KMS-11 (cell line): Measurements from ENCODE around the gene TSNAX.

ENCODE experiments used
- H2AFZ ChIP-seq: fragments of 200-600 bp; sonication (generic); 2 replicates; pipeline ENCODE4 v1.6.1; 2016; ENCODE audit warnings: antibody characterized with exemption, mixed run types, low read depth
- H3K27ac ChIP-seq: fragments of 200-600 bp; sonication (generic); 2 replicates; pipeline ENCODE4 v1.6.1; 2016; ENCODE audit warnings: mild to moderate bottlenecking, mixed run types
- H3K27me3 ChIP-seq: fragments of 200-600 bp; sonication (generic); 2 replicates; pipeline ENCODE4 v1.6.1; 2017; ENCODE audit warnings: mild to moderate bottlenecking, low read depth, mixed run types, moderate library complexity; ENCODE audit not compliant: insufficient read depth
- H3K36me3 ChIP-seq: fragments of 200-600 bp; sonication (generic); 2 replicates; pipeline ENCODE4 v1.6.1; 2017; ENCODE audit warnings: mild to moderate bottlenecking, mixed run types; ENCODE audit not compliant: insufficient read depth
- H3K4me1 ChIP-seq: fragments of 200-600 bp; sonication (generic); 2 replicates; pipeline ENCODE4 v1.6.1; 2016; ENCODE audit warnings: mild to moderate bottlenecking, low read depth, mixed run types; ENCODE audit not compliant: poor library complexity, severe bottlenecking
- H3K4me2 ChIP-seq: fragments of 200-600 bp; sonication (generic); 2 replicates; pipeline ENCODE4 v1.7.0; 2016; ENCODE audit warnings: mild to moderate bottlenecking, mixed run types
- H3K4me3 ChIP-seq: fragments of 200-600 bp; sonication (generic); IDR thresholded peaks from 2 replicates; pipeline ENCODE4 v1.6.1; 2017; ENCODE audit warnings: low read depth, low read length, mixed read lengths; ENCODE audit not compliant: insufficient read depth
- H3K79me2 ChIP-seq: fragments of 200-600 bp; sonication (generic); 2 replicates; pipeline ENCODE4 v1.6.1; 2016; ENCODE audit warnings: low read depth, mixed run types; ENCODE audit not compliant: insufficient read depth
- H3K9ac ChIP-seq: fragments of 200-600 bp; sonication (generic); 2 replicates; pipeline ENCODE4 v1.6.1; 2016; ENCODE audit warnings: mild to moderate bottlenecking, mixed run types
- H4K20me1 ChIP-seq: fragments of 200-600 bp; sonication (generic); 2 replicates; pipeline ENCODE4 v1.6.1; 2016; ENCODE audit warnings: mild to moderate bottlenecking, mixed run types; ENCODE audit not compliant: insufficient read depth
- CTCF ChIP-seq: fragments of 200-600 bp; sonication (generic); conservative IDR thresholded peaks from 2 replicates; pipeline ENCODE4 v1.6.1; 2017; ENCODE audit warnings: low read depth, mild to moderate bottlenecking, antibody characterized with exemption, low read length, moderate library complexity, mixed read lengths

Gene TSNAX

GRCh38 chr1:231612393-231613089 lies 84.1 kb downstream of the TSNAX start:
- Histone ChIP-seq H3K4me3 (no peak overlapping the region), H3K79me2 (no peaks in the 10 kb centered on the region), H3K4me1 (no peaks in the 10 kb centered on the region), H3K27ac (no peak overlapping the region), H2AFZ (no peak overlapping the region), H4K20me1 (no peaks in the 10 kb centered on the region), H3K27me3 (no peaks in the 10 kb centered on the region), H3K9ac (no peak overlapping the region), H3K4me2 (no peak overlapping the region), H3K36me3 (no peaks in the 10 kb centered on the region)
- TF ChIP-seq CTCF: no peak

GRCh38 chr1:231613419-231614349 lies 85.2 kb downstream of the TSNAX start:
- Histone ChIP-seq H3K4me3 (no peak overlapping the region), H2AFZ (no peak overlapping the region), H4K20me1 (no peaks in the 10 kb centered on the region), H3K9ac (no peak overlapping the region), H3K79me2 (no peaks in the 10 kb centered on the region), H3K4me2 (no peak overlapping the region), H3K27ac (no peak overlapping the region), H3K4me1 (no peaks in the 10 kb centered on the region), H3K27me3 (no peaks in the 10 kb centered on the region), H3K36me3 (no peaks in the 10 kb centered on the region)
- no peak for TF ChIP-seq CTCF
